Liver (tissue), 9 donors: ENCODE results near the gene NR2F2. TPM values are rescaled to one million over a fixed set of nuclear protein-coding genes. Genes with fewer than 3 reads are reported as not detected.

ENCODE experiments used
- DNase-seq: peaks from one replicate; pipeline ENCODE4 v3.0.0-alpha.2; 2017; ENCODE audit warnings: low spot score
- H3K27ac ChIP-seq, 2 donors: one replicate each; pipeline ENCODE4 v1.7.0; 2013; ENCODE audit warnings: inconsistent platforms in 2 of 2, low read length in 2 of 2, control low read depth in 1 of 2, low read depth in 1 of 2, mild to moderate bottlenecking in 1 of 2
- H3K27me3 ChIP-seq, 4 donors: one replicate each; pipeline versions ENCODE4 v1.6.1 to v1.7.0; 2013; ENCODE audit warnings: low read length in 3 of 4, inconsistent platforms in 1 of 4, mild to moderate bottlenecking in 1 of 4, moderate library complexity in 1 of 4; ENCODE audit not compliant: control insufficient read depth in 4 of 4, insufficient read depth in 4 of 4
- H3K36me3 ChIP-seq, 4 donors: one replicate each; pipeline versions ENCODE4 v1.6.1 to v1.7.0; 2013; ENCODE audit warnings: low read length in 3 of 4, mild to moderate bottlenecking in 3 of 4, low read depth in 1 of 4, moderate library complexity in 1 of 4; ENCODE audit not compliant: control insufficient read depth in 4 of 4, insufficient read depth in 3 of 4
- H3K4me1 ChIP-seq, 4 donors: one replicate each; pipeline versions ENCODE4 v1.6.1 to v1.7.0; 2013; ENCODE audit warnings: low read length in 3 of 4, mild to moderate bottlenecking in 3 of 4, moderate library complexity in 1 of 4; ENCODE audit not compliant: control insufficient read depth in 4 of 4, insufficient read depth in 4 of 4
- H3K4me3 ChIP-seq, 3 donors: one replicate each; pipeline versions ENCODE4 v1.6.1 to v1.7.0; 2013; ENCODE audit warnings: low read length in 3 of 3, control low read depth in 1 of 3, low read depth in 1 of 3, mild to moderate bottlenecking in 1 of 3
- H3K9ac ChIP-seq, 2 donors: one replicate each; pipeline ENCODE4 v1.7.0; 2013; ENCODE audit warnings: low read length in 2 of 2, mild to moderate bottlenecking in 2 of 2, moderate library complexity in 2 of 2, control low read depth in 1 of 2, low read depth in 1 of 2
- H3K9me3 ChIP-seq, 4 donors: one replicate each; pipeline versions ENCODE4 v1.6.1 to v1.7.0; 2013; ENCODE audit warnings: low read length in 3 of 4; ENCODE audit not compliant: control insufficient read depth in 4 of 4
- FOXA1 ChIP-seq: IDR thresholded peaks from 2 replicates; pipeline ENCODE4 v1.6.1; 2016; ENCODE audit warnings: antibody characterized with exemption
- FOXA2 ChIP-seq: IDR thresholded peaks from 2 replicates; pipeline ENCODE4 v1.6.1; 2016; ENCODE audit warnings: antibody characterized with exemption
- GABPA ChIP-seq, 2 donors: IDR thresholded peaks in 1 of 2; conservative IDR thresholded peaks in 1 of 2; 2 replicates each; pipeline ENCODE4 v1.6.1; 2016; ENCODE audit warnings: antibody characterized with exemption in 2 of 2, mild to moderate bottlenecking in 1 of 2, moderate library complexity in 1 of 2
- HNF4A ChIP-seq, 2 donors: conservative IDR thresholded peaks; 2 replicates each; pipeline ENCODE4 v1.6.1; 2016; ENCODE audit warnings: antibody characterized with exemption in 2 of 2, mild to moderate bottlenecking in 2 of 2
- JUND ChIP-seq, 2 donors: IDR thresholded peaks; 2 replicates each; pipeline ENCODE4 v1.6.1; 2016; ENCODE audit warnings: antibody characterized with exemption in 2 of 2
- NR2F2 ChIP-seq: IDR thresholded peaks from 2 replicates; pipeline ENCODE4 v1.6.1; 2016; ENCODE audit warnings: antibody characterized with exemption
- RXRA ChIP-seq, 2 donors: IDR thresholded peaks; 2 replicates each; pipeline ENCODE4 v1.6.1; 2017 to 2018; ENCODE audit warnings: antibody characterized with exemption in 2 of 2, mild to moderate bottlenecking in 1 of 2
- SP1 ChIP-seq: IDR thresholded peaks from 2 replicates; pipeline ENCODE4 v1.6.1; 2018; ENCODE audit warnings: antibody characterized with exemption, mild to moderate bottlenecking
- TAF1 ChIP-seq: conservative IDR thresholded peaks from 2 replicates; pipeline ENCODE4 v1.6.1; 2016; ENCODE audit warnings: antibody characterized with exemption, mild to moderate bottlenecking
- YY1 ChIP-seq: IDR thresholded peaks from 2 replicates; pipeline ENCODE4 v1.6.1; 2016; ENCODE audit warnings: antibody characterized with exemption, mild to moderate bottlenecking
- WGBS: extraction: QIAGEN DNeasy Blood & Tissue Kit; methylation state at CpG from one replicate; pipeline ENCODE4 v1.1.7; 2013; 5-methylcytosine and 5-hydroxymethylcytosine counted together
- polyA plus RNA-seq, 2 donors: library from polyadenylated mRNA; stranded (reverse) in 1 of 2; unstranded in 1 of 2; fragments of 200-250 nt in 1 of 2; fragments of >200 nt in 1 of 2; fragmentation: Nextera tagmentation in 1 of 2; extraction: Ambion mirVana in 1 of 2; gene quantifications; one replicate each; pipeline versions ENCODE4 v1.2.1 to v1.2.3, GENCODE V29; 2013 to 2015
- total RNA-seq, 2 donors: library from RNA; depleted of rRNA; stranded (reverse); fragments of >200 nt; gene quantifications; one replicate each; pipeline ENCODE4 v1.2.3, GENCODE V29; 2014
- TF ChIP-seq, protein P1 (sequence below): IDR thresholded peaks from 2 replicates; pipeline ENCODE4 v1.6.1; 2016; ENCODE audit warnings: antibody characterized with exemption
- TF ChIP-seq, protein P2 (sequence below): fragments of 150-350 bp; IDR thresholded peaks from 2 replicates; pipeline ENCODE4 v1.5.1; 2017; ENCODE audit warnings: improper control_type of control experiment, low read depth, low read length; ENCODE audit not compliant: missing input control
- TF ChIP-seq, protein P3 (sequence below): IDR thresholded peaks from 2 replicates; pipeline ENCODE4 v1.6.1; 2016; ENCODE audit warnings: antibody characterized with exemption
- TF ChIP-seq, protein P4 (sequence below): IDR thresholded peaks from 2 replicates; pipeline ENCODE4 v1.6.1; 2016; ENCODE audit warnings: antibody characterized with exemption, mild to moderate bottlenecking
- donor health status: healthy.
- donor health status: healthy.
- donor health status: healthy.
- donor health status: healthy.
- donor health status: healthy.

Gene NR2F2
- total and polyA plus RNA-seq, 4 donors = 5.9 to 22.4 (median 9.2) TPM

DNA sequence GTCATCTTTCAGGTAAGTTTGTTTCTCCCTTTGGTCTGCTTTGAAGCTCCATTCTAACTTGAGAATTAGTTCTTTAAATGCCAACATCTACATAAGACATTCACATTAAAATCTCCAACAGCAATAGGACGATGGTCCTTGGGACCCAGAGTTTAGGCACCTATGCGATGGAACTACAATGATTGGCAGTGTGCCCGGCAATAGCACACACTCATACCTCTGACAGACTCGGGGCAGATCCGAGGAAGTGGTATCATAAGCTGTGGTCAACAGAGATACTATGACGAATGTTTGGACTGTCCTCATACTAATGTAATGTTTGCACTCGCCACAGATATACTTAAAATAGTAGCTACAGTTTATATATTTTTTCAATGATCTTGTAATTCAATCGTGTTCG is 34.2 kb upstream of the NR2F2 start:
- WGBS = 89% methylated on average over 9 of the region's 9 CpGs
- DNase-seq = no peak

DNA sequence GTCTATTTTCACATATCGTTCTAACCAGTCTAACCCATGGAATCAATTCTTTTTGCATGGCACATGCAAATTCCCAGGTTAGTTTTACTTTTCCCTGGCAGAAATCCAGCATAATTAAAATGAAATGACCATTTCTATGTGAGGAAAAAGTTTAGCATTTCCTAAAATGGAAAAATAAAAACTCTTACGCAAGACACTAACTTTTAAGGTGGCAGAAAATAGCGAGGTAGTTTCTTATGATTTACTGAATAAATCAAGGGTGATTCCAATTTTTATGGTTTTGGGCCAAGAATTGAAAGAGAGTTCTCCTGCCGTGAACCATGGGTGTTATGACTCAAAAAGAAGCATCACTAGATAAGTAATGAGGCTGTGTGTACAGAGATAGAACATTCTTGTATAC is 32.7 kb upstream of the NR2F2 start:
- no peak for TF ChIP-seq RXRA (IDR thresholded peaks at IDR 0.05)
- TF ChIP-seq FOXA1 = no peak
- TF ChIP-seq HNF4A (conservative IDR thresholded peaks at IDR 0.05) = no peak
- TF ChIP-seq SP1 = no peak
- no peak for DNase-seq
- no peak overlapping the region for H3K4me3 ChIP-seq
- H3K9ac ChIP-seq = no peak overlapping the region
- no peaks in the 10 kb centered on the region for H3K36me3 ChIP-seq
- 80% methylated on average over 4 of the region's 4 CpGs for WGBS
- H3K9me3 ChIP-seq = peaks cover 0 to 3% (median under 1%) of the 10 kb centered on the region in 4 donors
- no peaks in the 10 kb centered on the region for H3K27me3 ChIP-seq
- no peaks in the 10 kb centered on the region for H3K4me1 ChIP-seq
- H3K27ac ChIP-seq = no peak overlapping the region

More for the DNA sequence above, 34.2 kb upstream of the NR2F2 start:
- Histone ChIP-seq H3K9ac (no peak overlapping the region), H3K4me3 (no peak overlapping the region), H3K27ac (no peak overlapping the region), H3K4me1 (no peaks in the 10 kb centered on the region), H3K27me3 (no peaks in the 10 kb centered on the region), H3K36me3 (no peaks in the 10 kb centered on the region), H3K9me3 (peaks cover 0 to 3% (median under 1%) of the 10 kb centered on the region in 4 donors)
- no peak for TF ChIP-seq JUND (IDR thresholded peaks at IDR 0.05)
- TF ChIP-seq, protein P1, sequence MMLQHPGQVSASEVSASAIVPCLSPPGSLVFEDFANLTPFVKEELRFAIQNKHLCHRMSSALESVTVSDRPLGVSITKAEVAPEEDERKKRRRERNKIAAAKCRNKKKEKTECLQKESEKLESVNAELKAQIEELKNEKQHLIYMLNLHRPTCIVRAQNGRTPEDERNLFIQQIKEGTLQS = no peak
- TF ChIP-seq, protein P2, sequence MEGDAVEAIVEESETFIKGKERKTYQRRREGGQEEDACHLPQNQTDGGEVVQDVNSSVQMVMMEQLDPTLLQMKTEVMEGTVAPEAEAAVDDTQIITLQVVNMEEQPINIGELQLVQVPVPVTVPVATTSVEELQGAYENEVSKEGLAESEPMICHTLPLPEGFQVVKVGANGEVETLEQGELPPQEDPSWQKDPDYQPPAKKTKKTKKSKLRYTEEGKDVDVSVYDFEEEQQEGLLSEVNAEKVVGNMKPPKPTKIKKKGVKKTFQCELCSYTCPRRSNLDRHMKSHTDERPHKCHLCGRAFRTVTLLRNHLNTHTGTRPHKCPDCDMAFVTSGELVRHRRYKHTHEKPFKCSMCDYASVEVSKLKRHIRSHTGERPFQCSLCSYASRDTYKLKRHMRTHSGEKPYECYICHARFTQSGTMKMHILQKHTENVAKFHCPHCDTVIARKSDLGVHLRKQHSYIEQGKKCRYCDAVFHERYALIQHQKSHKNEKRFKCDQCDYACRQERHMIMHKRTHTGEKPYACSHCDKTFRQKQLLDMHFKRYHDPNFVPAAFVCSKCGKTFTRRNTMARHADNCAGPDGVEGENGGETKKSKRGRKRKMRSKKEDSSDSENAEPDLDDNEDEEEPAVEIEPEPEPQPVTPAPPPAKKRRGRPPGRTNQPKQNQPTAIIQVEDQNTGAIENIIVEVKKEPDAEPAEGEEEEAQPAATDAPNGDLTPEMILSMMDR = no peak
- no peak for TF ChIP-seq FOXA2
- TF ChIP-seq, protein P3, sequence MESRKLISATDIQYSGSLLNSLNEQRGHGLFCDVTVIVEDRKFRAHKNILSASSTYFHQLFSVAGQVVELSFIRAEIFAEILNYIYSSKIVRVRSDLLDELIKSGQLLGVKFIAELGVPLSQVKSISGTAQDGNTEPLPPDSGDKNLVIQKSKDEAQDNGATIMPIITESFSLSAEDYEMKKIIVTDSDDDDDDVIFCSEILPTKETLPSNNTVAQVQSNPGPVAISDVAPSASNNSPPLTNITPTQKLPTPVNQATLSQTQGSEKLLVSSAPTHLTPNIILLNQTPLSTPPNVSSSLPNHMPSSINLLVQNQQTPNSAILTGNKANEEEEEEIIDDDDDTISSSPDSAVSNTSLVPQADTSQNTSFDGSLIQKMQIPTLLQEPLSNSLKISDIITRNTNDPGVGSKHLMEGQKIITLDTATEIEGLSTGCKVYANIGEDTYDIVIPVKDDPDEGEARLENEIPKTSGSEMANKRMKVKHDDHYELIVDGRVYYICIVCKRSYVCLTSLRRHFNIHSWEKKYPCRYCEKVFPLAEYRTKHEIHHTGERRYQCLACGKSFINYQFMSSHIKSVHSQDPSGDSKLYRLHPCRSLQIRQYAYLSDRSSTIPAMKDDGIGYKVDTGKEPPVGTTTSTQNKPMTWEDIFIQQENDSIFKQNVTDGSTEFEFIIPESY = no peak
- TF ChIP-seq, protein P4, sequence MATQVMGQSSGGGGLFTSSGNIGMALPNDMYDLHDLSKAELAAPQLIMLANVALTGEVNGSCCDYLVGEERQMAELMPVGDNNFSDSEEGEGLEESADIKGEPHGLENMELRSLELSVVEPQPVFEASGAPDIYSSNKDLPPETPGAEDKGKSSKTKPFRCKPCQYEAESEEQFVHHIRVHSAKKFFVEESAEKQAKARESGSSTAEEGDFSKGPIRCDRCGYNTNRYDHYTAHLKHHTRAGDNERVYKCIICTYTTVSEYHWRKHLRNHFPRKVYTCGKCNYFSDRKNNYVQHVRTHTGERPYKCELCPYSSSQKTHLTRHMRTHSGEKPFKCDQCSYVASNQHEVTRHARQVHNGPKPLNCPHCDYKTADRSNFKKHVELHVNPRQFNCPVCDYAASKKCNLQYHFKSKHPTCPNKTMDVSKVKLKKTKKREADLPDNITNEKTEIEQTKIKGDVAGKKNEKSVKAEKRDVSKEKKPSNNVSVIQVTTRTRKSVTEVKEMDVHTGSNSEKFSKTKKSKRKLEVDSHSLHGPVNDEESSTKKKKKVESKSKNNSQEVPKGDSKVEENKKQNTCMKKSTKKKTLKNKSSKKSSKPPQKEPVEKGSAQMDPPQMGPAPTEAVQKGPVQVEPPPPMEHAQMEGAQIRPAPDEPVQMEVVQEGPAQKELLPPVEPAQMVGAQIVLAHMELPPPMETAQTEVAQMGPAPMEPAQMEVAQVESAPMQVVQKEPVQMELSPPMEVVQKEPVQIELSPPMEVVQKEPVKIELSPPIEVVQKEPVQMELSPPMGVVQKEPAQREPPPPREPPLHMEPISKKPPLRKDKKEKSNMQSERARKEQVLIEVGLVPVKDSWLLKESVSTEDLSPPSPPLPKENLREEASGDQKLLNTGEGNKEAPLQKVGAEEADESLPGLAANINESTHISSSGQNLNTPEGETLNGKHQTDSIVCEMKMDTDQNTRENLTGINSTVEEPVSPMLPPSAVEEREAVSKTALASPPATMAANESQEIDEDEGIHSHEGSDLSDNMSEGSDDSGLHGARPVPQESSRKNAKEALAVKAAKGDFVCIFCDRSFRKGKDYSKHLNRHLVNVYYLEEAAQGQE = no peak
- TF ChIP-seq YY1 = no peak
- TF ChIP-seq TAF1 = no peak
- no peak for TF ChIP-seq GABPA (IDR thresholded peaks at IDR 0.05 in 1 of 2, conservative IDR thresholded peaks at IDR 0.05 in 1 of 2)
- no peak for TF ChIP-seq NR2F2
